Activated CD4-positive, alpha-beta T cell treated with anti-CD3 and anti-CD28 coated beads, Interleukin-2, Interleukin-4, amounts not matched to agents 100 ng/mL and 50 ng/mL, durations not matched to agents 16 hours and 8 hours (primary cell): ENCODE measurements around the gene ATP2B1.

ENCODE experiments used
- DNase-seq: peaks from one replicate; pipeline ENCODE4 v3.0.0-alpha.2; 2020; ENCODE audit warnings: low spot score

Gene ATP2B1

GRCh38 chr12:89539426-89540223 lies 169.0 kb downstream of the ATP2B1 start:
- DNase-seq = no peak

DNA sequence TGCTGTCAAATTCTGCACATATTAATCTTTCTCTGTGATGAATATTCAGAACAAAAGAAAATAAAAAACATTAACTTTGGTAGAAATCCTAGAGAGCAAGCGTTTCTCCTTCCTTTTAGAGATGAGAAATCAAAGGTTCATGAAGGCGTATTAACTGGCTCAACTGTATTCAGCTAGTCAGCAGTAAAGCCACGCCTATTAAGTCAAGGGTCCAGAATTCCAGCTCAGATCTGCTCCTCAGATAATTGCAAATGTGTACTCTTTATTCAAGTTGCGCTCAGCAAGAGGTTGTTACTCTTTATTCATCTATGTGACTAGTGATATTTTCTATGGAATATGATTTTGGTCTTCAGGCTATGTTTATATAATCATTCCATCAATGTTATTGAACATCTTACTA lies 169.7 kb downstream of the ATP2B1 start:
- no peak for DNase-seq
